HepG2 (cell line): Measurements from ENCODE around the gene ITGB3. TPM values are rescaled to one million over a fixed set of nuclear protein-coding genes. Genes with fewer than 3 reads are reported as not detected.

Experiments used
- ARNT2 ChIP-seq: sonication (generic); formaldehyde crosslinking; IDR thresholded peaks from 2 replicates; pipeline ENCODE4 v1.8.0; 2022; ENCODE audit warnings: mild to moderate bottlenecking, low read depth, missing genetic modification reagents, moderate library complexity
- KLF12 ChIP-seq: sonication (generic); formaldehyde crosslinking; IDR thresholded peaks from 2 replicates; pipeline ENCODE4 v1.4.0; 2020; ENCODE audit warnings: missing genetic modification reagents, borderline replicate concordance
- NCOA2 ChIP-seq: sonication (generic); formaldehyde crosslinking; IDR thresholded peaks from 2 replicates; pipeline ENCODE4 v1.8.0; 2022; ENCODE audit warnings: inconsistent platforms
- ZNF367 ChIP-seq: sonication (generic); formaldehyde crosslinking; IDR thresholded peaks from 2 replicates; pipeline ENCODE4 v1.4.0; 2020; ENCODE audit warnings: missing genetic modification reagents, borderline replicate concordance
- ZNF510 ChIP-seq: sonication (generic); formaldehyde crosslinking; IDR thresholded peaks from 2 replicates; pipeline ENCODE4 v1.4.0; 2020; ENCODE audit warnings: low read depth, mild to moderate bottlenecking, missing genetic modification reagents
- ZNF546 ChIP-seq: sonication (generic); formaldehyde crosslinking; conservative IDR thresholded peaks from 2 replicates; pipeline ENCODE4 v1.8.1; 2023; ENCODE audit warnings: mild to moderate bottlenecking, missing genetic modification reagents
- ZNF558 ChIP-seq: sonication (generic); formaldehyde crosslinking; IDR thresholded peaks from 2 replicates; pipeline ENCODE4 v1.9.0; 2022; ENCODE audit warnings: mild to moderate bottlenecking, missing genetic modification reagents, borderline replicate concordance
- ZSCAN22 ChIP-seq: sonication (generic); formaldehyde crosslinking; IDR thresholded peaks from 2 replicates; pipeline ENCODE4 v1.4.0; 2020; ENCODE audit warnings: mild to moderate bottlenecking, missing genetic modification reagents
- polyA plus RNA-seq, 8 experiments: library from polyadenylated mRNA; depleted of rRNA in 3 of 8; stranded (reverse) in 7 of 8; unstranded in 1 of 8; fragments of >200 nt; fragmentation: Illumina TruSeq in 4 of 8; extraction: Trizol in 4 of 8; gene quantifications; 2 replicates each; pipeline versions ENCODE4 v1.2.1 to v1.2.3, GENCODE V29; 2011 to 2016; ENCODE audit warnings: low read depth in 4 of 8, missing spikeins in 1 of 8, mixed read lengths in 1 of 8; ENCODE audit not compliant: insufficient read depth in 1 of 8
- total RNA-seq, 5 experiments: library from RNA; depleted of rRNA; stranded (reverse); fragments of >200 nt; fragmentation: Illumina TruSeq; extraction: Trizol; gene quantifications; 2 replicates each; pipeline ENCODE4 v1.2.3, GENCODE V29; 2016; ENCODE audit warnings: low read depth in 1 of 5
- TF ChIP-seq, protein P1 (sequence below): sonication (generic); formaldehyde crosslinking; conservative IDR thresholded peaks from 2 replicates; pipeline ENCODE4 v1.8.0; 2022; ENCODE audit warnings: missing genetic modification reagents
- TF ChIP-seq, protein P2 (sequence below): sonication (generic); formaldehyde crosslinking; IDR thresholded peaks from 2 replicates; pipeline ENCODE4 v1.4.0; 2020; ENCODE audit warnings: missing genetic modification reagents, borderline replicate concordance
- TF ChIP-seq, protein P3 (sequence below): sonication (generic); formaldehyde crosslinking; IDR thresholded peaks from 2 replicates; pipeline ENCODE4 v1.5.0; 2020; ENCODE audit warnings: missing genetic modification reagents
- TF ChIP-seq, protein P4 (sequence below): sonication (generic); formaldehyde crosslinking; IDR thresholded peaks from 2 replicates; pipeline ENCODE4 v1.5.1; 2020; ENCODE audit warnings: mild to moderate bottlenecking, moderate library complexity, missing genetic modification reagents
- TF ChIP-seq, protein P5 (sequence below): sonication (generic); formaldehyde crosslinking; IDR thresholded peaks from 2 replicates; pipeline ENCODE4 v1.8.0; 2022; ENCODE audit warnings: missing genetic modification reagents, mild to moderate bottlenecking, borderline replicate concordance
- TF ChIP-seq, protein P6 (sequence below): sonication (generic); formaldehyde crosslinking; IDR thresholded peaks from 2 replicates; pipeline ENCODE4 v1.4.0; 2020; ENCODE audit warnings: missing genetic modification reagents, borderline replicate concordance

ITGB3 gene
- total and polyA plus RNA-seq, 2 of the 13 experiments (the other 11 are each of a cell fraction or from before 2014, with no cell fraction given), result 0.09 to 0.31 TPM

DNA sequence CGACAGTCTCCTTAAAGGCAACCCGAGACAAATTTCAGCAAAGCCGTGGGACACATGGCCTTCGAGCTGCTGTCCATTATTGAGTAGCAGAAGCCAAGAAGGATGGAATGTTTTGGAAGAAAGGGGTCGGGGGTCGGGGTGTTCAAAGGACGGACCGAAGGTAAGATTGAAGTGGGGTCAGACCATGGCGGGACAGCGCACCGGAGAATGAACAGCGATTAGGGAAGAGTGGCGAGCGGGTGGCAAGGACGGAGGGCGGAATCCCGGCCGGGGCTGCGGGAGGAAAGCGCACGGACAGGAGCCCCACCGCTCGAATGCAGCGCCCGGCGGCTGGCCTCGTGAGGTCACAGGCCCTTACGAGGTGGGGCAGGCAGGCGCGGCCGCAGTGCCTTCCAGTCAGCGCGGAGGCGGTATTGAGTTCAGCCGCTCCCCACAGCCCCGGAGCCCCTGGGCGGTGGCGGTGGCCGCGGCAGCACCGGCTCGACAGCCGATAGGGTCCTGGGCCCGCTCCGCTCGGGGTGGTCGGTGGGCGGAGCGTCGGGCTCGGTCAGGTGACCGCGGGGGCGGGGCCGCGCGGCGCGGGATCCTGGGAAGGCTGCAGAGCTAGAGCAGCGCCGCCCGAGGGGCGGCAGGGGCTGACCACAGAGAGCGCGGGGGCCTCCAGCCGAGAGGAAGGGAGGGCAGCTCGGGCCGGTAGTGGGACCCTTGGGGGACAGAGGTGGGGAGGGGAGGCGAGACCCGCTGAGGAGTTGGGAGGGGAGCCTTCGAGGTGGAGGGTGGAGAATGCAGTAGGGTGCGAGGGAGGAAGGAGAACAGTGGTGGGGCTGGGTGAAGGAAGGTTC is 70.0 kb downstream of the ITGB3 start, which contains the start of gene EFCAB13 (continued):
- TF ChIP-seq, protein P1, sequence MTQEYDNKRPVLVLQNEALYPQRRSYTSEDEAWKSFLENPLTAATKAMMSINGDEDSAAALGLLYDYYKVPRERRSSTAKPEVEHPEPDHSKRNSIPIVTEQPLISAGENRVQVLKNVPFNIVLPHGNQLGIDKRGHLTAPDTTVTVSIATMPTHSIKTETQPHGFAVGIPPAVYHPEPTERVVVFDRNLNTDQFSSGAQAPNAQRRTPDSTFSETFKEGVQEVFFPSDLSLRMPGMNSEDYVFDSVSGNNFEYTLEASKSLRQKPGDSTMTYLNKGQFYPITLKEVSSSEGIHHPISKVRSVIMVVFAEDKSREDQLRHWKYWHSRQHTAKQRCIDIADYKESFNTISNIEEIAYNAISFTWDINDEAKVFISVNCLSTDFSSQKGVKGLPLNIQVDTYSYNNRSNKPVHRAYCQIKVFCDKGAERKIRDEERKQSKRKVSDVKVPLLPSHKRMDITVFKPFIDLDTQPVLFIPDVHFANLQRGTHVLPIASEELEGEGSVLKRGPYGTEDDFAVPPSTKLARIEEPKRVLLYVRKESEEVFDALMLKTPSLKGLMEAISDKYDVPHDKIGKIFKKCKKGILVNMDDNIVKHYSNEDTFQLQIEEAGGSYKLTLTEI (CRISPR knock-in tag), result no peak; the same call in 1 of the 2 replicates
- TF ChIP-seq, protein P2, sequence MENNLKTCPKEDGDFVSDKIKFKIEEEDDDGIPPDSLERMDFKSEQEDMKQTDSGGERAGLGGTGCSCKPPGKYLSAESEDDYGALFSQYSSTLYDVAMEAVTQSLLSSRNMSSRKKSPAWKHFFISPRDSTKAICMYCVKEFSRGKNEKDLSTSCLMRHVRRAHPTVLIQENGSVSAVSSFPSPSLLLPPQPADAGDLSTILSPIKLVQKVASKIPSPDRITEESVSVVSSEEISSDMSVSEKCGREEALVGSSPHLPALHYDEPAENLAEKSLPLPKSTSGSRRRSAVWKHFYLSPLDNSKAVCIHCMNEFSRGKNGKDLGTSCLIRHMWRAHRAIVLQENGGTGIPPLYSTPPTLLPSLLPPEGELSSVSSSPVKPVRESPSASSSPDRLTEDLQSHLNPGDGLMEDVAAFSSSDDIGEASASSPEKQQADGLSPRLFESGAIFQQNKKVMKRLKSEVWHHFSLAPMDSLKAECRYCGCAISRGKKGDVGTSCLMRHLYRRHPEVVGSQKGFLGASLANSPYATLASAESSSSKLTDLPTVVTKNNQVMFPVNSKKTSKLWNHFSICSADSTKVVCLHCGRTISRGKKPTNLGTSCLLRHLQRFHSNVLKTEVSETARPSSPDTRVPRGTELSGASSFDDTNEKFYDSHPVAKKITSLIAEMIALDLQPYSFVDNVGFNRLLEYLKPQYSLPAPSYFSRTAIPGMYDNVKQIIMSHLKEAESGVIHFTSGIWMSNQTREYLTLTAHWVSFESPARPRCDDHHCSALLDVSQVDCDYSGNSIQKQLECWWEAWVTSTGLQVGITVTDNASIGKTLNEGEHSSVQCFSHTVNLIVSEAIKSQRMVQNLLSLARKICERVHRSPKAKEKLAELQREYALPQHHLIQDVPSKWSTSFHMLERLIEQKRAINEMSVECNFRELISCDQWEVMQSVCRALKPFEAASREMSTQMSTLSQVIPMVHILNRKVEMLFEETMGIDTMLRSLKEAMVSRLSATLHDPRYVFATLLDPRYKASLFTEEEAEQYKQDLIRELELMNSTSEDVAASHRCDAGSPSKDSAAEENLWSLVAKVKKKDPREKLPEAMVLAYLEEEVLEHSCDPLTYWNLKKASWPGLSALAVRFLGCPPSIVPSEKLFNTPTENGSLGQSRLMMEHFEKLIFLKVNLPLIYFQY (CRISPR knock-in tag), result peak; percentile 88
- TF ChIP-seq ZNF546 (CRISPR knock-in tag), result peak; percentile 97
- TF ChIP-seq ZNF558 (CRISPR knock-in tag), result peak; percentile 98; the same call in 1 of the 2 replicates
- TF ChIP-seq ZNF367, result no peak
- TF ChIP-seq, protein P3, sequence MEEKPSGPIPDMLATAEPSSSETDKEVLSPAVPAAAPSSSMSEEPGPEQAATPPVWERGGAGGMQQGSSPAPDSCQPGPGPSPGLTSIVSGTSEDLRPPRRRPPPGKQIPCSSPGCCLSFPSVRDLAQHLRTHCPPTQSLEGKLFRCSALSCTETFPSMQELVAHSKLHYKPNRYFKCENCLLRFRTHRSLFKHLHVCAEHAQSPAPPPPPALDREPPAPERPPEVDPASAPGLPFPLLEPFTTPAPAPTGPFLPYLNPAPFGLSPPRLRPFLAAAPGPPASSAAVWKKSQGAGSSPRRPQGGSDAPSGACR (CRISPR knock-in tag), result peak; percentile 68; the same call in 1 of the 2 replicates
- peak; percentile 97 for TF ChIP-seq ARNT2 (CRISPR knock-in tag)
- TF ChIP-seq, protein P4, sequence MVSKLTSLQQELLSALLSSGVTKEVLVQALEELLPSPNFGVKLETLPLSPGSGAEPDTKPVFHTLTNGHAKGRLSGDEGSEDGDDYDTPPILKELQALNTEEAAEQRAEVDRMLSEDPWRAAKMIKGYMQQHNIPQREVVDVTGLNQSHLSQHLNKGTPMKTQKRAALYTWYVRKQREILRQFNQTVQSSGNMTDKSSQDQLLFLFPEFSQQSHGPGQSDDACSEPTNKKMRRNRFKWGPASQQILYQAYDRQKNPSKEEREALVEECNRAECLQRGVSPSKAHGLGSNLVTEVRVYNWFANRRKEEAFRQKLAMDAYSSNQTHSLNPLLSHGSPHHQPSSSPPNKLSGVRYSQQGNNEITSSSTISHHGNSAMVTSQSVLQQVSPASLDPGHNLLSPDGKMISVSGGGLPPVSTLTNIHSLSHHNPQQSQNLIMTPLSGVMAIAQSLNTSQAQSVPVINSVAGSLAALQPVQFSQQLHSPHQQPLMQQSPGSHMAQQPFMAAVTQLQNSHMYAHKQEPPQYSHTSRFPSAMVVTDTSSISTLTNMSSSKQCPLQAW (CRISPR knock-in tag), result peak; percentile 76; the same call in 1 of the 2 replicates
- TF ChIP-seq, protein P5, sequence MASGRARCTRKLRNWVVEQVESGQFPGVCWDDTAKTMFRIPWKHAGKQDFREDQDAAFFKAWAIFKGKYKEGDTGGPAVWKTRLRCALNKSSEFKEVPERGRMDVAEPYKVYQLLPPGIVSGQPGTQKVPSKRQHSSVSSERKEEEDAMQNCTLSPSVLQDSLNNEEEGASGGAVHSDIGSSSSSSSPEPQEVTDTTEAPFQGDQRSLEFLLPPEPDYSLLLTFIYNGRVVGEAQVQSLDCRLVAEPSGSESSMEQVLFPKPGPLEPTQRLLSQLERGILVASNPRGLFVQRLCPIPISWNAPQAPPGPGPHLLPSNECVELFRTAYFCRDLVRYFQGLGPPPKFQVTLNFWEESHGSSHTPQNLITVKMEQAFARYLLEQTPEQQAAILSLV (CRISPR knock-in tag), result peak; percentile 96; the same call in 1 of the 2 replicates
- peak; percentile 91 for TF ChIP-seq KLF12
- TF ChIP-seq, protein P6, sequence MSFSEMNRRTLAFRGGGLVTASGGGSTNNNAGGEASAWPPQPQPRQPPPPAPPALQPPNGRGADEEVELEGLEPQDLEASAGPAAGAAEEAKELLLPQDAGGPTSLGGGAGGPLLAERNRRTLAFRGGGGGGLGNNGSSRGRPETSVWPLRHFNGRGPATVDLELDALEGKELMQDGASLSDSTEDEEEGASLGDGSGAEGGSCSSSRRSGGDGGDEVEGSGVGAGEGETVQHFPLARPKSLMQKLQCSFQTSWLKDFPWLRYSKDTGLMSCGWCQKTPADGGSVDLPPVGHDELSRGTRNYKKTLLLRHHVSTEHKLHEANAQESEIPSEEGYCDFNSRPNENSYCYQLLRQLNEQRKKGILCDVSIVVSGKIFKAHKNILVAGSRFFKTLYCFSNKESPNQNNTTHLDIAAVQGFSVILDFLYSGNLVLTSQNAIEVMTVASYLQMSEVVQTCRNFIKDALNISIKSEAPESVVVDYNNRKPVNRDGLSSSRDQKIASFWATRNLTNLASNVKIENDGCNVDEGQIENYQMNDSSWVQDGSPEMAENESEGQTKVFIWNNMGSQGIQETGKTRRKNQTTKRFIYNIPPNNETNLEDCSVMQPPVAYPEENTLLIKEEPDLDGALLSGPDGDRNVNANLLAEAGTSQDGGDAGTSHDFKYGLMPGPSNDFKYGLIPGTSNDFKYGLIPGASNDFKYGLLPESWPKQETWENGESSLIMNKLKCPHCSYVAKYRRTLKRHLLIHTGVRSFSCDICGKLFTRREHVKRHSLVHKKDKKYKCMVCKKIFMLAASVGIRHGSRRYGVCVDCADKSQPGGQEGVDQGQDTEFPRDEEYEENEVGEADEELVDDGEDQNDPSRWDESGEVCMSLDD (CRISPR knock-in tag), result no peak; the same call in 1 of the 2 replicates
- peak; percentile 85; the same call in 1 of the 2 replicates for TF ChIP-seq ZSCAN22
- TF ChIP-seq ZNF510 (CRISPR knock-in tag), result peak; percentile 98
- peak; percentile 58; the same call in 1 of the 2 replicates for TF ChIP-seq NCOA2
